ENCODE data around the gene ACP7.

Gene ACP7

GRCh38 chr19:39150807-39151600, 66.8 kb downstream of the ACP7 start:
- FAIRE-seq: no peak

- FAIRE-seq: no peak
Measured at GRCh38 chr19:39152066-39152465, 67.9 kb downstream of the ACP7 start.

- no peak for FAIRE-seq
Measured at GRCh38 chr19:39154100-39154628, 70.0 kb downstream of the ACP7 start.

GRCh38 chr19:39154629-39155100, 70.5 kb downstream of the ACP7 start:
- no peak for FAIRE-seq

GRCh38 chr19:39155114-39155700, 71.0 kb downstream of the ACP7 start:
- FAIRE-seq: no peak

GRCh38 chr19:39155741-39156140, 71.6 kb downstream of the ACP7 start:
- no peak for FAIRE-seq

- no peak for FAIRE-seq
Measured at GRCh38 chr19:39156326-39157230, 72.4 kb downstream of the ACP7 start.

GRCh38 chr19:39157275-39157996, 73.3 kb downstream of the ACP7 start:
- no peak for FAIRE-seq

- FAIRE-seq: no peak
Measured at GRCh38 chr19:39157997-39158389, 73.8 kb downstream of the ACP7 start.

- no peak for FAIRE-seq
Measured at GRCh38 chr19:39158646-39159260, 74.6 kb downstream of the ACP7 start.

- FAIRE-seq: no peak
Measured at GRCh38 chr19:39160523-39160861, 76.3 kb downstream of the ACP7 start.

Measured in A204.1 (cell line).